GM19023 (cell line): Measurements from ENCODE around the gene SLC27A6.
"Not testable (repeated sequence)": the region's sequence is repeated elsewhere in the genome, so short reads cannot be mapped to it uniquely, and the experiment has no call there.

Experiments
- ATAC-seq: cut with Tn5 transposase; IDR thresholded peaks from one replicate; pipeline ENCODE4 v1.9.1; 2021; ENCODE audit warnings: mild to moderate bottlenecking, moderate library complexity; ENCODE audit not compliant: unreplicated experiment

Gene SLC27A6

DNA sequence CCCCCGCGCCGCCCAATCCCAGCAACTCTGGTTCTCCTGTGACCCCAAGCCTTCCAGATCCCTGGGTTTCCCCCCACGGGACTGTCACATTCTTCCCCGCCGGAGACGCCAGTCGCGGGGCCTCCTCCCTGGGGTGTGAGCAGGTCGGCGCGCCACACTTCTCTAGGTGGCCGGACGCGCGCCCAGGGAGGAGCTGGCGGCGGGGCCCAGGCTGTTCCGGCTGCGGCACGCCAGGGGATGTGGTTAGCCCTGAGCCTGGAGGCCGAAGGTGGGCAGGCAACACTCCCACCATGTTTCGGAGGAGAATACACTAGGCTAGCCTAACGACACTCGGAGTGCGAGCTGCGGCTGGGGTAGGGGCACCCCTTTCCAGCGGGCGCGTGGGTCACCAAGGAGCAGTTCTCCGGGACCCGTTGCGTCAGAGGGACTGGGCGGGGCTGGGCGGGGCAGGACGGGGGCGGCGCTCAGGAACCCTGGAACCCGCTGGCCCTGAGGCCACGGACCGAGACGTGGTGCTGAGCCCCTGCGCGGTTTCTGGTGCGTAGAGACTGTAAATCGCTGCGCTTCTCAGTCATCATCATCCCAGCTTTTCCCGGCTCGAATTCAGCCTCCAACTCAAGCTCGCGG lies at the start of gene SLC27A6:
Gene SLC27A6 (plus strand): TSS at position 478 of the 627 bp plus-strand sequence. CDS start 650 bp downstream, outside the sequence.
- ATAC-seq: no peak

GRCh38 chr5:128919542-128919941 lies 45.7 kb upstream of the SLC27A6 start:
- no peak for ATAC-seq

GRCh38 chr5:128920345-128921215 lies 44.7 kb upstream of the SLC27A6 start:
- ATAC-seq: no peak

DNA sequence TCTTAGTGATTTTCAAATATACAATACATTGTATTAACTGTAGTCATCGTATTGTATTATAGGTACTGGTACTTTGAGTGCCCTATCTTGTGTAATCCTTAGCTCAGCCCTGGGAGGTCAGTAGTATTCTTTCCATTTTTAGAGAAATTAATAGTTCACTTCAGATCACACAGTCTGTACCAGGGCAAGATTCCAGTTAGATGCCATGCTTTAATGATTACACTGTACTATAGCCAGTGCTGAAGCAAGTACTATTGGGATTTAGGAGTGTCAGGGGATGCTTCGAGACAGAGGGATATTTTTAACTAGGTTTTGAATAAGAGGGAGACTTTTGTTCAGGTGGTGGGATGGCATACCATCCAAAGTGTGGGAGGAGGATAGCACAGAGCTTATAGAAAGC lies 41.0 kb upstream of the SLC27A6 start:
- ATAC-seq: no peak

DNA sequence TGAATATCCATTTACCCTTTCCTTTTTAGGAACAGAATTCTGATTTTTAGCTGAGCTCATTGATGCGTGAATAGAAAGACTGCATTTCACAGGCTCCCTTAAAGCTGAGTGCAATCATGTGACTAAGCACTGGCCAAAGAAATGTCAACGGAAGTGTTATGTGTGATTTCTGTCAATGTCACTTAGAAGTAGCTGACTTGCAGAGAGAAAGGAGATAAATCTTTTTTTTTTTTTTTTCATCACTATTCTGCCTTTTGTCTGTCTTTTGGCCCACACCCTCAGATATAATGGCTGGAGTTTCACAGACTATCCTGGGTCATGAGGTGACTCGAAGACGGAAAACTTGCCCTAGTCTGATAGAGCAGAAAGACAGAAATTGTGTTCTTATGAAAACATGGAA lies 39.3 kb upstream of the SLC27A6 start:
- ATAC-seq: no peak

DNA sequence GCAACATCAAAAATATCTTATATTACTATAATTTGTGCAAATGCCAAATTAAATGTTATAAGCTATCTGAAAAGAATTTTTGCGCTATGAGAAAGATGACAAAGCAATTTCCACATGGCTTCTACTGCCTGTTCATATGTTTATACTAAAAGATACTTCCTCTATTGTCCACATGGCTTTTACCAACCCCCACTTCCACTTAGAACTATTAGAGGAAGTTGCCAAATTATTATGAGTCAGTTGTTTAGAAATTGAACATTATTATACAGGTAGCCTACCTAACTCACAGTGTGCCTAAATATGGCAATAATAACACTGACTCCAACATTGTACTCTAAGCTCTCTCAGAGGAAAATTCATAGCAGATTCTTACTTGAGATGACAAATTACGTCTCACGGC lies 37.6 kb upstream of the SLC27A6 start:
- no peak for ATAC-seq

DNA sequence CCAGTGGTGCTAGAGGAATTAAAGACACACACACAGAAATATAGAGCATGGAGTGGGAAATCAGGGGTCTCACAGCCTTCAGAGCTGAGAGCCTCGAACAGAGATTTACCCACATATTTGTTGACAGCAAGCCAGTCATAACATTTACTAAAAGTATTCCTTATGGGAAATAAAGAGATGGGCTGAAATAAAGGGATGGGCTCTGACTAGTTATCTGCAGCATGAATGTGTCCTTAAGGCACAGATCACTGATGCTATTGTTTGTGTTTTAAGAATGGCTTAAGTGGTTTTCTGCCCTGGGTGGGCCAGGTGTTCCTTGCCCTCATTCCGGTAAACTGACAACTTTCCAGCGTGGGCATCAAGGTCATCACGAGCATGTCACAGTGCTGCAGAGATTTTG lies 33.1 kb upstream of the SLC27A6 start:
- not testable (repeated sequence) for ATAC-seq

GRCh38 chr5:128943100-128943499 lies 22.2 kb upstream of the SLC27A6 start:
- ATAC-seq: not testable (repeated sequence)

DNA sequence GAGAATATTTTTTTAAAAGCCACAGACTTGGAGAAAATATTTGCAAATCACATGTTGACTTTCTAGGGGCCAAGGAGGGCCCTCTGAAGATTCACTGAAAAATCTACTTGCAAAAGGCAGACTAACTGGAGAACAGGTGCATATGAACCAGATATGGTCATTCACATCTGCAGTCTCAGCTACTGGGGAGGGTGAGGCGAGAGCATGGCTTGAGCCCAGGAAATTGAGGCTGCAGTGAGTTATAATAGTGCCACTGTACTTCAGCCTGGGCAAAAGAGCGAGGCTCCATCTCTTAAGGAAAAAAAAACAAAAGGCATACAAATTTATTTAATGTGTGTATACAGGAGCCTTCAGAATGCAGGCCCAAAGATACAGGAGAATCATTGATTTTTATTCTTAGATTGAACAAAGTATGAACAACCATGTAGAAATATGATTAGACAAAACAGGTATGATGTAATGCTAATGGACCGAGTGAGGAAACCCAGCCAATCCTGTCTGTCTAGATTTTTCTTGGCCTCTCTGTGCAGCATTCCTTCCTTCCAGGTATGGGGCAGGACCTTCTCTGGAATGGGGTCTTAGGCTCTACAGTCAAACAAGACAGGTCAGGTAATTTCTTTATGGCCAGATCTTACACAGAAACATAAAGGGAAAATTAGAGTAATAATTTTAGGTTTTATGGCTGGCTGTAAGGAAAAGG lies 15.3 kb upstream of the SLC27A6 start:
- ATAC-seq: no peak

- ATAC-seq: not testable (repeated sequence)
Measured at GRCh38 chr5:128951301-128951700, 14.0 kb upstream of the SLC27A6 start.

DNA sequence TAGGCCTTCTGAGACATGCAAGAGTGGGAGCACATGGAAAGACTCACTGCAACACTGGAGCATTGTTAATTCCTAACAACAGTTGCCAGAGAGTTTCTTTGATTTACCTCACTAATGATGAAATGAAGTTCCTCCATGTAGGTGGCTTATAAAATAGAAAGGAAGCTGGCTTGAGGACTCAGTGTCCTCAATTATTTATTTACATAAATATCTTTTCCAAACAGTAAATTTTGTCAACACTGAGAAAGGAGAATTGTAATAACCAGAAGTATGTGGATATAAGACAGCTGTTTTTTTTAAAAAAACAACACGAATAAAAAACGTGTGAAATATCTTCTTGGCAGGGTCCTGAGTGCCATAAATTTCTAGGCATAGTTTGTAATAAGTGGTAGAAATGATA lies 9.1 kb upstream of the SLC27A6 start:
- ATAC-seq: no peak

DNA sequence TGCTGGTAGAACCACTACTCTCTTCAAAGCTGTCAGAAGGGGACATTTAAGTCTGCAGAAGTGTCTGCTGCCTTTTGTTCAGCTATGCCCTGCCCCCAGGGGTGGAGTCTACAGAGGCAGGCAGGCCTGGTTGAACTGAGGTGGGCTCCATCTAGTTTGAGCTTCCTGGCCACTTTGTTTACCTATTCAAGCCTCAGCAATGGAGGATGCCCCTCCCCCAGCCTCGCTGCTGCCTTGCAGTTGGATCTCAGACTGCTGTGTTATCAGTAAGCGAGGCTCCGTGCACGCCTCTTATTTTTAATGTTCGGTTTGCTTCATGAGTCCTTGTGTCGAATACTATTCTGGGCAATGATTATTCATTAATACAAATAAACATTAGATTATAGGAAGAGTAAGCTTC lies 3.1 kb upstream of the SLC27A6 start:
- no peak for ATAC-seq

- ATAC-seq: no peak
Measured at GRCh38 chr5:128965638-128966302, 482 bp downstream of the SLC27A6 start.

- ATAC-seq: no peak
Measured at GRCh38 chr5:128966375-128966774, 1.1 kb downstream of the SLC27A6 start.

- ATAC-seq: no peak
Measured at GRCh38 chr5:128966846-128967245, 1.6 kb downstream of the SLC27A6 start.

DNA sequence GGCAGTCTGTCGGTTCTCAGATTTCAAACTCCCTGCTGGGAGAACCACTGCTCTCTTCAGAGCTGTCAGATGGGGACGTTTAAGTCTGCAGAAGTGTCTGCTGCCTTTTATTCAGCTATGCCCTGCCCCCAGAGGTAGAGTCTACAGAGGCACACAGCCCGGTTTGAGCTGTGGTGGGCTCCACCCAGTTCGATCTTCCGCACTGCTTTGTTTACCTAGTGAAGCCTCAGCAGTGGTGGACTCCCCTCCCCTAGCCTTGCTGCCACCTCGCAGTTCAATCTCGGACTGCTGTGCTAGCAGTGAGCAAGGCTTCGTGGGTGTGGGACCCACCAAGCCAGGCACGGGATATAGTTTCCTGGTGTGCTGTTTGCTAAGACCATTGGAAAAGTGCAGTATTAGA lies 8.0 kb downstream of the SLC27A6 start:
- ATAC-seq: no peak

DNA sequence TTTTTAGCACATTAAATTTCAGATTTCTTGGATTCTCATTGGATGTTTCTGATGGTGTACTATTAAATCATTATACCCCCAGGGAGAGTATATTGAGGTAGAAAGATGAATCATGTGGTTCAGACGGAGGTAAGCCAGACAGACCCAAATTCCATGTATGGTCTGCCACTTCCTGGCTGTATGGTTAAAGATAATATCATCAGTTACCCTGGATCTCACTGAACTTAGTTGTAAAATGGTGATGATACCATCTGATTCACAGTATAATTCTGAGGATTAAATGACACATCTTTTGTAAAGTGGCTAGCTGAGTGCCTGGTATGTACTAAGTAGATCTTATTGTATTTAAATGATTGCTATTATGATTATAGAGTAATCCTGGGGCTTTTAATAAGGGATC lies 9.3 kb downstream of the SLC27A6 start:
- no peak for ATAC-seq

GRCh38 chr5:128979761-128980160 lies 14.5 kb downstream of the SLC27A6 start:
- ATAC-seq: no peak

DNA sequence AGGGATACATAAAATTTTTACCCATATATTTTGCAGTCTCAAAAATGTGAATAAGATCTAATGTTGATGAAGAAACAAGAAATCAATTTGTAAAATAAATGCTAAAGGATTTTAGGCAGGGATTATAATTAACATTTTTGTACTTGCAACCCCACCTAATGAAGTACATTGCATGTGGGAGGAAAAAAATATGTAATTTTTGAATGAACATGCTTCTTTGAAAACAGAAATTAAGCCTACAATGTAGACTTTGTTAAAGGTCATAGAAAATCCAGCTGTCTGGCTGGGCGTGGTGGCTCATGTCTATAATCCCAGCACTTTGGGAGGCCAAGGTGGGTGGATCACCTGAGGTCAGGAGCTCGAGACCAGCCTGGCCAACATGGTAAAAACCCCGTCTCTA lies 15.6 kb downstream of the SLC27A6 start:
- no peak for ATAC-seq

- no peak for ATAC-seq
Measured at GRCh38 chr5:128984480-128984879, 19.2 kb downstream of the SLC27A6 start.

DNA sequence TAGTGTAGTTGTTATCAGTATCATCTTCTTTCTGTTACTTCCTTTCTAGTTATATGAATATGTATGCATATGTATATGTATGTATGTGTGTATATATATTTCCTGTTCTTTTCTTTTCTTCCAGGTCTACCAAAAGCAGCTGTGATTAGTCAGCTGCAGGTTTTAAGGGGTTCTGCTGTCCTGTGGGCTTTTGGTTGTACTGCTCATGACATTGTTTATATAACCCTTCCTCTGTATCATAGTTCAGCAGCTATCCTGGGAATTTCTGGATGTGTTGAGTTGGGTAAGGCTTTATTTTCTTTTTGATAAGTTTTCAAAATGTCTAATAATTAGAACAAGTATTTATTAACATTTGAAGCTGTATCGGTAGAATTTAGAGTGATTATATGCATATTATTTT lies 23.2 kb downstream of the SLC27A6 start:
- ATAC-seq: no peak
